OCI-LY1 (cell line): ENCODE data around the gene PCNX2.

Source experiments
- CTCF ChIP-seq: fragments of 200-600 bp; sonication (generic), shearing (Covaris generic); IDR thresholded peaks from 2 replicates; pipeline ENCODE4 v1.5.1; 2017; ENCODE audit warnings: mild to moderate bottlenecking, antibody characterized with exemption, low read length, moderate library complexity, mixed read lengths
- EZH2 ChIP-seq: fragments of 200-600 bp; sonication (generic), shearing (Covaris generic); IDR thresholded peaks from 2 replicates; pipeline ENCODE4 v1.8.0; 2017; ENCODE audit warnings: borderline replicate concordance, mixed run types, mild to moderate bottlenecking, antibody characterized with exemption, low read length, moderate library complexity, mixed read lengths

- no peak for TF ChIP-seq CTCF
- TF ChIP-seq EZH2 = no peak
Observed at GRCh38 chr1:233111731-233112130, 183.8 kb downstream of the PCNX2 start.
